Ishikawa (cell line): Measurements from ENCODE around the gene ESPNL.

Experiments
- TAF1 ChIP-seq: IDR thresholded peaks from 2 replicates; pipeline ENCODE4 v1.6.1; 2012; ENCODE audit warnings: low read depth, mild to moderate bottlenecking
- TEAD4 ChIP-seq: IDR thresholded peaks from 2 replicates; pipeline ENCODE4 v1.6.1; 2012
- TF ChIP-seq, protein P1 (sequence below): IDR thresholded peaks from 2 replicates; pipeline ENCODE4 v1.6.1; 2012

DNA sequence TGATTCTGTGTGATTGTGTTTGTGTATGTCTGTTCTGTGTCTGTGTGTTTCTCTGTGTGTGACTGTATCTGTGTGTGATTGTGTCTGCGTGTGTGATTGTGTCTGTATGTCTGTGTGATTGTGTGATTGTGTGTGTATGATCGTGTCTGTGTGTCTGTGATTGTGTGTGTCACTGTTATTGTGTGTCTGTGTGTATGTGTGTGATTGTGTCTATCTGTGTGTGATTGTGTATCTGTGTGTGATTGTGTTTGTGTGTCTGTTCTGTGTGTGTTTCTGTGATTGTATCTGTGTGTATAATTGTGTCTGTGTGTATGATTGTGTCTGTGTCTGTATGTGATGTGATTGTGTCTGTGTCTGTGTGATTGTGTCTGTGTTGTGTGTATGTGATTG, 26.6 kb downstream of the ESPNL start:
- TF ChIP-seq TEAD4: no peak
- TF ChIP-seq TAF1: no peak
- TF ChIP-seq, protein P1, sequence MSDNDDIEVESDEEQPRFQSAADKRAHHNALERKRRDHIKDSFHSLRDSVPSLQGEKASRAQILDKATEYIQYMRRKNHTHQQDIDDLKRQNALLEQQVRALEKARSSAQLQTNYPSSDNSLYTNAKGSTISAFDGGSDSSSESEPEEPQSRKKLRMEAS: no peak
